SHP77 treated with DMSO at 0.1 percent for 48 hours (cell line): Measurements from ENCODE around the gene CNOT2.
"Not testable (repeated sequence)": the region's sequence is repeated elsewhere in the genome, so short reads cannot be mapped to it uniquely, and the experiment has no call there.

ENCODE experiments used
- DNase-seq: peaks from one replicate; lab custom pipeline; 2025; lab: John Stamatoyannopoulos, UW

Gene CNOT2

DNA sequence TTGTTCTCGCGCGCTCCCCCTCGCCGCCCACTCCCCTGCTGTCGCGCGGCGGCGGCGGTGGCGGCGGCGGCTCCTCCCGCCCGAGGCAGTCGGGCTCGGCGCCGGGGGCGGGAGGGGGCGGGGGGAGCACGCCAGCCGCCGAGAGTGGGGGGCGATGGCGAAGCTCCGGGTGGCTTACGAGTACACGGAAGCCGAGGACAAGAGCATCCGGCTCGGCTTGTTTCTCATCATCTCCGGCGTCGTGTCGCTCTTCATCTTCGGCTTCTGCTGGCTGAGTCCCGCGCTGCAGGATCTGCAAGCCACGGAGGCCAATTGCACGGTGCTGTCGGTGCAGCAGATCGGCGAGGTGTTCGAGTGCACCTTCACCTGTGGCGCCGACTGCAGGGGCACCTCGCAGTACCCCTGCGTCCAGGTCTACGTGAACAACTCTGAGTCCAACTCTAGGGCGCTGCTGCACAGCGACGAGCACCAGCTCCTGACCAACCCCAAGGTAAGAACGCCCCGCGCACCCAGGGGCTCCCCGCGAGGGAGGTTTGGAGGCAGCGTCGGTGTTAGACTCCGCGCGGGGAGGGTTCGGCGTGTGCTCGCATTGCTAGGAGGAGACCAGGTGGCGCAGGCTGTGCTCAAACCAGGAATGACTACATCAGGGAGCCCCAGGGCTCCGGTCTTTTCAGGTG, 123.5 kb downstream of the CNOT2 start:
- peak; percentile 33 for DNase-seq

DNA sequence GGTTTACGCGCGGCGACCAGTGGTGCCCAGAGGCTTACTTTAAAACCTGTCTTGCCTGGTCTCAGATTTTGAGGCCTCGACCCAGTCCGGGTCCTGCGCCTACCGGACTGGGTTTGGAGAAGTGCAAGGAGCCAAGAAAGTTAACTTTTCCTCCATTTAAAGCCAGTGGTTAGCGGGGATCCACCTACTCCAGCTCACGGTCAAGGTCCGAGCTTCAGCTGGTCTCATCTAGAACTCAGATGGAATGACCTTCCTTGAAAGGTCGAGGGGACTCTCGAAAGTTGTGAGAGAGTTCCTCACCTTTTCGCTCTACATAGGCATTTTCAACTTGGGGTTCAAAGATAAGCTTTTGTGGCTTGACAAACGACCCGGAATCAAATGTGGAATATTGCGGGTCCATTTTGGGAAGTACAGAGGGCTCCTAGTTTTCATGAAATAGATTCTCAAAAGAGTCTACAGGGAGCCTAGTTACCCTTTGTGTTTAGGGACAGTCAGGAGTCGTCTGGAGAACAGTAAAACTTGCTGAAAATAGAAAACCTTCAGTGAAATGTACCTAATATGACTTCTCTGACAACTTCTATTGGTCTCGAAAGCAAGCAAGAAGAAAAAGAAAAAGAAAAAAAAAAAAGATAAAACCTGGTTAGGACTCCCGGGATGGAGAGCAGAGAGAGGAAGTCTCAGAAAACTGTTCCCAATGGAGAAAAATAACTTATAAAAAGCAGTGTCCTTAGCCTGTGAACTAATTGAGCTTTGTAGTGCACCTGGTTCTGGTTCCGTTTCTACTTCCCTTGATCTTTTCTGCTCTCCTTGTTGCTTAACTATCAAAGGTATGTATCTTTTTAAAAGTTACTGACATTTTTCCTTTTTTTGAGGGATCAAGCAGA, 124.3 kb downstream of the CNOT2 start:
- peak; percentile 33 for DNase-seq

DNA sequence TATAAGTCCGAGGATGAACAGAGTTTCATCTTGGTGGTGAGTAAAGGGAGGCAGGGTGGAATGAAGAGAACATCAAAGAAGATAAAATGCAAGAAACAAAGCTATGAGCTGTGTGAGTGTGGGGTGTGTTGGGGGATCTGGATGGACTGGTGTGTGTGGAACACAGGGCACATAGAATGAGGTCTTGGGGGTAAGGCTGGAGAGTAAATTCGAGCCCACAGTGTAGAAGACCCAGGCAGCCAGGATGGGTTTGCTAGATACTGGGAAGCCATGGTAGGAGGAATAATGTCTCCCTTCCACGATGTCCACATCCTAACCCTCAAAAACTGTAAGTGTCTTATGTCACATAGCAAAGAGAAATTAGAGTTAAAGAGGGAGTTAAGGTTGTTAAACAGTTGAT, 129.6 kb downstream of the CNOT2 start:
- DNase-seq = no peak

DNA sequence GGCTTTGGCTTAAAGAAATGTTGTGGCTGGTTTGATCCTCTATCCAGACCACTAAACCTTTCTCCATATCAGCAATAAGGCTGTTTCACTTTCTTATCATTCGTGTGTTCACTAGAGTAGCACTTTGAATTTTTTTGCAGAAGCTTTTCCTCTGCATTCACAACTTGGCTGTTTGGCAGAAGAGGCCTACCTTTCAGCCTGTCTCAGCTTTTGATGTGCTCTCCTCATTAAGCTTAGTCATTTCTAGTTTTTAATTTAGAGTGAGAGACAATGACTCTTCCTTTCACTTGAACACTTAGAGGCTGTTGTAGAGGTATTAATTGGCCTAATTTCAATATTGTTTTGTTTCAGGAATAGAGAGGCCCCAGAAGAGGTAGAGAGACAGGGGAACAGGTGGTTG, 136.6 kb downstream of the CNOT2 start:
- no peak for DNase-seq

DNA sequence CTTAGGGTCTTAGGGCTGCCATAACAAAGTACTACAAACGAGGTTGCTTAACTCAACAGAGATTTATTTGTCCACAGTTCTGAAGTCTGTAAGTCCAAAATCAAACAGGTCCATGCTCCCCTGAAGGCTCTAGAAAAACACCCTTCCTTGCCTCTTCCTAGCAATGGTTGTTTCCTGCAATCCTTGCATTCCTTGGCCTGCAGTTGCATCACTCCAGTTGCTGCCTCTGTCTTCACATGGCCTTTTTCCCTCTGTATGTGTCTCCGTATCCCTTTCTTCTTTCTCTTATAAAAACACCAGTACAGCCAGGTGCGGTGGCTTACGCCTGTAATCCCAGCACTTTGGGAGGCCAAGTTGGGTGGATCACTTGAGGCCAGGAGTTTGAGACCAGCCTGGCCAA, 140.3 kb downstream of the CNOT2 start:
- DNase-seq = no peak

DNA sequence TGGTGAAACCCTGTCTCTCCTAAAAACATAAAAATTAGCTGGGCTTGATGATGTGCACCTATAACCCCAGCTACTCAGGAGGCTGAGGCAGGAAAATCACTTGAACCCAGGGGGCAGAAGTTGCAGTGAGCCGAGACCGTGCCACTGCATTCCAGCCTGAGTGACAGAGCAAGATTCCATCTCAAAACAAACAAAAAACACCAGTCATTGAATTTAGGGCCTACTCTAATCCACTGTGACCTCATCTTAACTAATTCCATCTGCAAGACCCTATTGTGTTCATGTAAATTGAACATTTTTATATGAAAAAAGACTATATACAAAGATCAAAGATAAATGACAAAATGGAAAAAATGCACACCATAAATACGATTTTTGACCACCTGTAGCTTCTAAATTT, 140.7 kb downstream of the CNOT2 start:
- no peak for DNase-seq

DNA sequence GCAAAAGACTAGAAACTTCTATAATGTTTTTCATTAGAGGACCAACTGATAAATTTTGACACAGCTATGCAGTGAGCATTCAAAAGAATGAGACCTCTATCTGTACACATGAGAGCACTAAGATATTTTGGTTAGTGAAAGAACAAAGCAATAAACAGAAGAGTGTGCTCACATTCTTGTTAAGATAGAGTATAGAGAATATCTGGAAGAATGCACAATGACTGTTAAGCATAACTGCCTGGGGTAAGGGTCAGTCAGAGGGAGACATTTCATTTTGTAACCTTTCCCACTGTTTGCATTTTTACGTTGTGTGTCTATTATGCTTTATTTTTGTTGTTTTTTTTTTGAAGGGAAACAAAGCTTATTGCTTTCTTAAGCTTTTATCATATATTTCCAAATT, 143.5 kb downstream of the CNOT2 start:
- no peak for DNase-seq

DNA sequence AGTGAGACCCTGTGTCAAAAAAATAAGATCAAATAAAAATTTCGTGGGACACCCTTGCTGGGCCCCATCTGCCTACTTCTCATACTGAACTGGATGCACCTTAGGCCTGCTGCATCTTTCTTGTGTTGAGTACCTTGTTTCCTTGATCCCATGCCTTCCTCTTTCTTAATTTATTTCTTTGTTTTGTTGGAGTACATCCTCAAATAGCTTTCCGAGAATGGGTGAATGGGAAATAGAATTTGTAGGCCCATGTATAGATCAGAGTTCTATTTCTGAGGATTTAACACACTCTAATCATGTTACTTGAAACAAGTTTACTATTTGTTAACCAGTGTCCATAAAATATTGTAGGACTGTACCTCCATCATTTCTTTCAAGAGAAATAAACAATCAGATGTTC, 146.4 kb downstream of the CNOT2 start:
- DNase-seq = no peak

DNA sequence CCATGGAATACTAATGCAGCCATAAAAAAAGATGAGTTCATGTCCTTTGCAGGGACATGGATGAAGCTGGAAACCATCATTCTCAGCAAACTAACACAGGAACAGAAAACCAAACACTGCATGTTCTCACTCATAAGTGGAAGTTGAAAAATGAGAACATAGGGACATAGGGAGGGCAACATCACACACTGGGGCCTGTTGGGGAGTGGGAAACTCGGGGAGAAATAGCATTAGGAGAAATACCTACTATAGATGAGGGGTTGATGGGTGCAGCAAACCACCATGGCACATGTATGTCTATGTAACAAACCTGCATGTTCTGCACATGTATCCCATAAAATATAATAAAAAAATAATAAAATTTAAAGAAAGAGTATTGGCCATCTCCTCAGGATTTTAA, 149.4 kb downstream of the CNOT2 start:
- DNase-seq = not testable (repeated sequence)

DNA sequence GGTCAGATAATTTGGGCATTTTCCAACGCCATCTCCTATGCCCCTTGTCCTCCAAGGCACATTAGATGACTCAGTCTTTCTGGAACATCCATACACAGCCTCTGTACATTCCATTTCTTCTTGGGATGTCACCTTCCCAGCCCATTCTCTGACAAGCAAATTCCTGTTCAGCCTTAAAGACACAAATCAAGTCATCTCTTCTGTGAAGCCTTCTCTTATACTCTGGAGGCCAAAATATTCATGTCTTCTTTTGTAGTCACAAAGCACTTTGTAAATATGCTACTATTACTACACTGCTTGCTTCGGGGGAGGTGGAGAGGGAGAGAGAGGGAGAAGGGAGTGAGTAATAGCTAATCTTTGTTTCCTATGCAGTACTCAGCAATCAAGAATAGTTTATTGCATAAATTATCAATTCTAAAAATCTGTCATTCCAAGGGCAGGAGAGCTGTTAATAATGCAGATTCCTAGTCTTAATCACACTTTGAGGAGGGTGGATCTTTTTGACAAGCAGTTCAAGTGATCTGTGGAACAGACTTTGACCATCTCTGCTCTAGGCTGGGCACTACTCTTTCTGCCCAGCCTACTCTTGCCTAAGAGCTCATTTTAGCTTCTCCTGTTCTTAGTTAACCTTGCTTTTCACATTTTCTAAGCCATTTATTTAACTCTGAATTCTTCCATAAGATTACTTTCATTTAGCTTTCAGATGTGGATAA, 150.7 kb downstream of the CNOT2 start:
- DNase-seq = no peak

DNA sequence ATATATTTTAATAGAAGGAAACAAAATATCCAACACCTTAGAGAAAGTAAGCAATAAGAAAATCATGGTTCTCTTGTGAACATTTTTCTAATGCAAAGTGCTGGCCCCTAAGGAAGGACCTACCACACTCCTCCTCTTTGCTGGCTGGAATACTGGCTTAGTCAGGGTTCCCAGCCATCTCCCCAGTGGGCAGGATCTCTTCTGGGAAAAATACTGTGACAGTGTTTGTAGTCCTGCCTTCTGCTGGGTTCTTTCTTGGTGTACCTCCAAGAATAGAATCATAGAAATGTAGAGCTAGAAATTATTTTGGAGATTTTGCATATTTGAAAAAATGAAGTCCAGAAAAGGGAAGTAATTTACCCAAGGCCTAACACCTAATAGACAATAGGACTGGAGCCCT, 154.8 kb downstream of the CNOT2 start:
- no peak for DNase-seq

DNA sequence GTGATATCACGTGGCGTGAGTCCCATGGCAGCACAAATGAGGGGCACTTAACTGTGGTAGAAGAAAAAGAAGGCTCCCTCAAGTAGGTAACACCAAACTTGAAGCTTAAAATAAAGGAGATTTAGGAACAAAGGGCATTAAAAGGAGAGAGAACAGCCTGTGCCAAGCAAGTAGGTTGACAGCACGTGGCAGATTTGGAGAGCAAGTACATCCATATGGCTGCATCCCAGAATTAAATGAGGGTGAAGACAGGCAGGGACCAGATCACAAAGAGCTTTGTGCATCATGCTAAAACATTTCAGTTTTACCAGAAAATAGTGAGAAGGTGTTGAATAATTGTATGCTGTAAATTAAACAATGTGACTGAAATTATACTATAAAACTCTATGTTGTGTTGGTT, 155.6 kb downstream of the CNOT2 start:
- DNase-seq = no peak

DNA sequence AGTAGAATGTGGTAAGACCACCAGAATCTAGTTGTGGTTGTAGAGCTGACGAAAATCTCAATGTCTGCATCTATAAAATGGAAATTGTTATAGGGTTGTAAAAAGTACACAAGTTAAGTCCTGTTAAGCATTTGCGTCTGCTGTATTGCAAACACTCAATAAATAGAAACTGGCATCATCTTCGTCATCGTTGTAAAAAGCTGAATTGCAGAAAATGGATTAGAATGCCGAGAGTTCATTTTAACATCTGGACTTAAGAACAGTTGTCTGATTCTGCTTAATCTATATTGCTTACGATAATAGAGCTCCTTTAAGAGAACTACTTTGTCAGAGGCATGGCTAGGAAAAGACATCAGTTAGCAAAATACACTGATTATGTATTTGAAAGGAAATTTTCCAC, 156.1 kb downstream of the CNOT2 start:
- no peak for DNase-seq

DNA sequence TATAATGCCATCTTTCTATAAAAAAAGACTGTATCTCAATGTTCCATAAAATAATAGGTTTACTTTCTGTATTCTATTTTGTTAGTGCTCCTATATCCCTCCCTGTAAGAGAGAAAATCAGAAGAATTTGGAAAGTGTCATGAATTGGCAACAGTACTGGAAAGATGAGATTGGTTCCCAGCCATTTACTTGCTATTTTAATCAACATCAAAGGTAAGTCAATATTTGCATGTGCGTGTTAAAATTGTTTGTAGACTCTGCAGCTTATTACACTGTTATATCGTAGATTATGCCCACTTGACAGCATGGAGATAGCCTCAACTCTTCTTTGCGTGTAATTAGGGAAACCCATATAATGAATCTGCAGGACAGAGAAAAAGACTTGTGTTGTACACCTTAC, 156.9 kb downstream of the CNOT2 start:
- no peak for DNase-seq

DNA sequence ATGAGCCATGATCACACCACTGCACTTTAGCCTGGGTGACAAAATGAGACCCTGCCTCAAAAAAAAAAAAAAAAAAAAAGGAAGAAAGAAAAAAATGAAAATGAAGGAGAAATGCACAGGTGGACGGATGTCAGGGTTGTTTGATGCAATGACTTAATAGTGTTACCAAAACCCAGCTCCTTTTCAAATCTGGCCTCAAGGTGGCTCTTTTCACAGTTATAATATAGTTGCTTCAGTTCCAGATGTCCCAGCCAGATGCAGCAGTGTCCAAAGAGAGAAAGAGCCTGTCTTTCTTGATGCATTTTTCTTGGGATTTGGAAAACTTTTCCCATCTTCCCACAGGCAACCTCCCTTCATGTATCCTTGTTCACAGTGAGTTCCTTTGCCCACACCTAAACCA, 159.4 kb downstream of the CNOT2 start:
- DNase-seq = no peak

DNA sequence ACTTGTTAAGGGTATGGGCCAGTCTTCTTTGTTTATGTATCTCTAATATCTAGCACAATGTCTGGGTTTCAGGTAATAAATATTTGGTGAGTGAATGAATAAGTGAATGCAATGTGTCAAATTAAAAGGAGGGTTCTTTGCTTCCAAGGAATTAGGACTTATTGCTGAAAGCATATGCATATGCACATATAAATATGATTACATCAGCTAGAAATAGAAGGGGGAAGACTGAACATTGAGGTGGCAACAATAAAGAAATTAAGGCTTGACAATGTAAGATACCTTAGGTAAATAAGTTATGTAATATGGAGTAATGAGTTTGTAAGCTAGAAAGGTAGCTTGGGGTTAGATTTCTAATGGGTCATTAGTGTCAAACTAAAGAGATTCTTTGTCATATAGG, 160.6 kb downstream of the CNOT2 start:
- DNase-seq = no peak
